ENCODE measurements around the gene ZNF217.

GRCh38 chr20:53608456-53609452 lies 15.1 kb upstream of the ZNF217 start:
- no peak for TF ChIP-seq POLR2A (IDR thresholded peaks at IDR 0.05)
- no peak for TF ChIP-seq CTCF (IDR thresholded peaks at IDR 0.05)
